Stimulated activated memory B cell treated with anti-CD40 and anti-IgM and Interleukin-4, amounts not matched to agents 10 μg/mL and 1 μg/mL and 100 μg/mL, for 72 hours (primary cell): ENCODE data around the gene TP53TG3F.
"Not testable (repeated sequence)": the region's sequence is repeated elsewhere in the genome, so short reads cannot be mapped to it uniquely, and the experiment has no call there.

Experiments used
- ATAC-seq: fragments of 150-1000 bp; cut with Tn5 transposase; 2 replicates; pipeline ENCODE4 v1.10.0; 2021
- H3K27ac Mint-ChIP-seq: one replicate; pipeline ENCODE4 v1.8.0; 2022; ENCODE audit warnings: mild to moderate bottlenecking, mixed read lengths
- H3K27me3 Mint-ChIP-seq: one replicate; pipeline ENCODE4 v1.8.0; 2022; ENCODE audit warnings: mixed read lengths
- H3K36me3 Mint-ChIP-seq: one replicate; pipeline ENCODE4 v1.8.0; 2022; ENCODE audit warnings: mixed read lengths
- H3K4me1 Mint-ChIP-seq: one replicate; pipeline ENCODE4 v1.8.0; 2022; ENCODE audit warnings: mixed read lengths
- H3K4me3 Mint-ChIP-seq: one replicate; pipeline ENCODE4 v1.8.0; 2022; ENCODE audit warnings: mild to moderate bottlenecking, moderate library complexity, mixed read lengths
- H3K9me3 Mint-ChIP-seq: one replicate; pipeline ENCODE4 v1.8.0; 2022; ENCODE audit warnings: mixed read lengths

The TP53TG3F gene

GRCh38 chr16:33459312-33459711, at the start of gene TP53TG3F:
Gene TP53TG3F, plus strand, starts transcription at chr16:33459612. Its CDS starts 68 bp downstream, at chr16:33459680.
- not testable (repeated sequence) for H3K36me3 Mint-ChIP-seq, H3K27ac Mint-ChIP-seq, H3K4me3 Mint-ChIP-seq, H3K4me1 Mint-ChIP-seq, ATAC-seq, H3K27me3 Mint-ChIP-seq, H3K9me3 Mint-ChIP-seq

GRCh38 chr16:33491611-33492010, 32.2 kb downstream of the TP53TG3F start:
- not testable (repeated sequence) for ATAC-seq, H3K27me3 Mint-ChIP-seq

DNA sequence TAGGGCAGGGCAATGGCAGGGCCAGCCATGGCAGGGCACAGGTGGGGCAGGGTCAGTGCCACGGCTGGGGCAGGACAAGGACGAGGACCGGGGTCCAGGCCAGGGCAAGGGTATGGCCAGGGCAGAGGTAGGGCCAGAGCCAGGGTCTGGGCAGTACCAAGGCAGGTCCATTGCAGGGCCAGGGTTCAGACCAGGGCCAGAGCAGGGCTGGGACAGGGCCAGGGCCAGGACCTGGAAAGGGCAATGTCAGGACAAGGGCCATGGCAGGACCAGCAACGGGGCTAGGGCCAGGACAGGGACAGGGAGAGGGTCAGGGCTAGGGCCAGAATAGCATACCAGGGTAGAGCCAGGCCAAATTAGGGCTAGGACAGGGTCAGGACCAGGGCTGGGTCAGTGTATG, 47.8 kb downstream of the TP53TG3F start:
- not testable (repeated sequence) for H3K9me3 Mint-ChIP-seq, ATAC-seq, H3K27ac Mint-ChIP-seq, H3K4me3 Mint-ChIP-seq, H3K27me3 Mint-ChIP-seq, H3K36me3 Mint-ChIP-seq, H3K4me1 Mint-ChIP-seq

More at GRCh38 chr16:33491611-33492010, 32.2 kb downstream of the TP53TG3F start:
- not testable (repeated sequence) for H3K36me3 Mint-ChIP-seq, H3K9me3 Mint-ChIP-seq, H3K4me1 Mint-ChIP-seq, H3K4me3 Mint-ChIP-seq, H3K27ac Mint-ChIP-seq

GRCh38 chr16:33509070-33509469, 49.7 kb downstream of the TP53TG3F start:
- H3K36me3 Mint-ChIP-seq, H3K27ac Mint-ChIP-seq, ATAC-seq, H3K4me1 Mint-ChIP-seq, H3K4me3 Mint-ChIP-seq, H3K27me3 Mint-ChIP-seq, H3K9me3 Mint-ChIP-seq: not testable (repeated sequence)

GRCh38 chr16:33509906-33510305, 50.5 kb downstream of the TP53TG3F start:
- not testable (repeated sequence) for H3K27ac Mint-ChIP-seq, H3K36me3 Mint-ChIP-seq, H3K27me3 Mint-ChIP-seq, H3K4me1 Mint-ChIP-seq, H3K9me3 Mint-ChIP-seq, H3K4me3 Mint-ChIP-seq, ATAC-seq
